Left ventricle myocardium superior (tissue), 1 donor: Measurements from ENCODE around the gene ARHGEF10L. TPM values are rescaled to one million over a fixed set of nuclear protein-coding genes. Genes with fewer than 3 reads are reported as not detected.

ENCODE experiments used
- ATAC-seq: fragments of 200-7000 bp; cut with Tn5 transposase; one replicate; pipeline ENCODE4 v1.9.1; 2020; ENCODE audit warnings: mild to moderate bottlenecking, moderate library complexity
- DNase-seq: peaks from one replicate; pipeline ENCODE4 v3.0.0-alpha.2; 2020
- intact Hi-C: fragments of 100-400 bp; cut with micrococcal nuclease; formaldehyde crosslinking; loops from one replicate; pipeline ENCODE4 v1.11.0; 2022
- total RNA-seq: library from RNA; stranded (reverse); fragmentation: NEBNext Ultra II Directional; extraction: Animal tissue kit (Norgen Biotek cat#: 25700); gene quantifications from one replicate; pipeline ENCODE4 v1.2.1, GENCODE V29; 2021
- donor health status: DM: no; HTN: yes; CAD: no; lungs with severe emphysema.

ARHGEF10L gene
- total RNA-seq, 1 donor from 2014 or later = 54.9 TPM

- ATAC-seq (no peak), DNase-seq (no peak)
- intact Hi-C loops = no loop called here
Measured at GRCh38 chr1:17581389-17582123, 42.1 kb downstream of the ARHGEF10L start.

- DNase-seq = no peak
- intact Hi-C loops = no loop called here
Measured at GRCh38 chr1:17582124-17582774, 42.8 kb downstream of the ARHGEF10L start.

GRCh38 chr1:17584539-17584938, 45.0 kb downstream of the ARHGEF10L start:
- ATAC-seq = no peak
- intact Hi-C loops = no loop called here
- DNase-seq = no peak

More at GRCh38 chr1:17582124-17582774, 42.8 kb downstream of the ARHGEF10L start:
- no peak for ATAC-seq

DNA sequence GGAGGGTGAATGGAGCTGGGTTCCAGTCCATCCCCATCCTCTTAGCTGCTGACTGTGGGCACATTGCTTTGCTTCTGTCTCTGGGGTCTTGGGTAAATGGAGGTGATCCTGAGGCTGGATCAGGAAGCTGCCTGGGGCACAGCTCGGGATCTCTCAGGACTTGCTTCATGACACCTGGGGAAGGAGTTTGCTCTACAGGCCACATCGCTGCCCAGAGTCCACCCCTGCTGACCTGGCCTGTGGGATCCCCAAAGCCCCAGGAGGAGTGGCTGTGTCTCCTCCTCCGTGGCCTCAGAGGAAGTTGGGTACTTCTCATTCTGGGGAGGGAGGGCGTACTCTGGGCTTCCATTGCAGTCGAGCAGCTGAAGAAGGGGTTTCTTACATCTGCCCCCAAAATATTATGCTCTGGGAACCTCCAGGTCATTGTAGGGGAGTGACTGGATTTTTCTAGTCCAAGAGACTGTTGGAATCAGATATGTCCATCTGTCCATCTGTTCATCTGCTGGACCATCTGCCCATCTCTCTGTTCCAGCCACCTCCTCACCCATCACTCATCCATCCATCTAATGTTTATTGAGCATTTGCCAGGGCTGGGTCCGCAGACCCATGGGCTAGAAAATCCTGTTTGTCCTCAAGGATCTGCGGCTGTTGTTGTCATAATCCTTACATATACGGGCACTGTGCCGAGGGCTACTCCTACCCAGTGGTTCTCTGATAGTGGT, 45.9 kb downstream of the ARHGEF10L start:
- DNase-seq (no peak), ATAC-seq (no peak)
- intact Hi-C loops = no loop called here

DNA sequence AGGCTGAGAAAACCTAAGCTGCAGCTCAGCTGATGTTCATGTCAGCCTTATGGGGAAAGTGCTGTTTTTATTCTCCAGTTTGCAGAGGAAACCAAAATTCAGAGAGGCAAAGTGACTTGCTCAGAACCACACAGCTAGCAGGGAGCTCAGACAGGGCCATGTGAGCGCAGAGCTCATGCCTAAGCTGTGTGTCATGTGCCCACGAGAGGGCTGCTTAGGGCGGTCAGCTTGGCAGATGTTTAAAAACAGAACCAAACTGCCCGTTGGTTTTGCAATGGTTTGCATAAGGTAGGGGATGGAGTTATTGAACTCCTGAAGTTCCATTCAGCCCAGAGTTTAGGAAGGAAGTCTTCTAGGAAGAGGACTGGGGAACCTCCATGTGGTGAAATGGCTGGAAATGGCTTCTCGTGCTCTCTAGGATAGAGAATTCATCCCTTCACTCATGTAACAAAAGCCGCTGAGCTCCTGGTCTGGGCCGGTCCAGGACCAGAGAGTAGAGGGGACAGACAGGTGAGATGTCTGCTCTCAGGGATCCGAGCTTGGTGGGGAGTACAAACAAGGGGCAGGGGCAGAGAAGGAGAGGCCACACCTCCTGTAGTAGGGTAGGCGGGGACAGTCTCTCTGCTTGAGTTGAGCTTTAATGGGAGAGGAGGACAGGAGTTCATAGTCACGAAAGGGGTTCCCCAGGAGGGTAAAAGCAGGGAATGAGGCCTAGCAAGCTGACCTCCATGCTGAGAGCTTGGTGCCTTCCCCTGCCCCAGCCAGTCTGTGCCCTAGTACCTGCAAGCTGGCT, 46.9 kb downstream of the ARHGEF10L start:
- intact Hi-C loops = no loop called here
- ATAC-seq = no peak
- DNase-seq = no peak

- intact Hi-C loops = no loop called here
- ATAC-seq = peak; percentile 10
- no peak for DNase-seq
Measured at GRCh38 chr1:17587693-17588047, 48.2 kb downstream of the ARHGEF10L start.

GRCh38 chr1:17588048-17588871, 48.8 kb downstream of the ARHGEF10L start:
- ATAC-seq (peak; percentile 91), DNase-seq (peak; percentile 87)
- intact Hi-C loops = no loop called here

DNA sequence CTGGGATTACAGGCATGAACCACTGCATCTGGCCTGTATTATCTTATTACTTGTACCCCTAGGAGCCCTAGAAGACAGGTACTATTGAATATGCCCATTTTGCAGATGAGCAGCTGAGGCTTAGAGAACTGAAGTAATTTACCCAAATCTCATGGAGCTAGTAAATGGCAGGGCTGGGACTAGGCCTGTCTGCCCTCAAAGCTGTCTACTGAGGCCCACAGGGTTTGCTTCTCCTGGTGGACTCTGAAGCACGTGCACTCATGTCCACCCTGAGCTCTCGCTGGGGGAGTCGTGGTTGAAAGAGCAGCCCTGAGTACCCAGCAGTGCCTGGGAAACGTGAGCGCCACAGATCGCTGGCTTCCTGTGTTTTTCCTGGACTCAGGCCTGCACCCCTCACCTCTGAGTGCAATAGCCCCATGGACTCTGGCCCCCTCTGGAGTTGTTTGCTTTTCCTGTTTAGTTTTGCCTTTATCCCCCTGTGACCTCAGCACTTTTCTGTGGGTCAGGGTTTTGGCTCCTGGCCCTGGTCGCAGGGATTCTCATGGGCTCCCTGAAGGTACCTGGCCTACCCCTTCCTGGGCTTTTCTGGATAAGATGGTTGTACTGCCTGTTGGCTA, 52.4 kb downstream of the ARHGEF10L start:
- no peak for DNase-seq
- intact Hi-C loops = no loop called here
- no peak for ATAC-seq

- no peak for DNase-seq
- ATAC-seq = peak; percentile 90
- intact Hi-C loops = no loop called here
Measured at GRCh38 chr1:17594026-17594425, 54.5 kb downstream of the ARHGEF10L start.

DNA sequence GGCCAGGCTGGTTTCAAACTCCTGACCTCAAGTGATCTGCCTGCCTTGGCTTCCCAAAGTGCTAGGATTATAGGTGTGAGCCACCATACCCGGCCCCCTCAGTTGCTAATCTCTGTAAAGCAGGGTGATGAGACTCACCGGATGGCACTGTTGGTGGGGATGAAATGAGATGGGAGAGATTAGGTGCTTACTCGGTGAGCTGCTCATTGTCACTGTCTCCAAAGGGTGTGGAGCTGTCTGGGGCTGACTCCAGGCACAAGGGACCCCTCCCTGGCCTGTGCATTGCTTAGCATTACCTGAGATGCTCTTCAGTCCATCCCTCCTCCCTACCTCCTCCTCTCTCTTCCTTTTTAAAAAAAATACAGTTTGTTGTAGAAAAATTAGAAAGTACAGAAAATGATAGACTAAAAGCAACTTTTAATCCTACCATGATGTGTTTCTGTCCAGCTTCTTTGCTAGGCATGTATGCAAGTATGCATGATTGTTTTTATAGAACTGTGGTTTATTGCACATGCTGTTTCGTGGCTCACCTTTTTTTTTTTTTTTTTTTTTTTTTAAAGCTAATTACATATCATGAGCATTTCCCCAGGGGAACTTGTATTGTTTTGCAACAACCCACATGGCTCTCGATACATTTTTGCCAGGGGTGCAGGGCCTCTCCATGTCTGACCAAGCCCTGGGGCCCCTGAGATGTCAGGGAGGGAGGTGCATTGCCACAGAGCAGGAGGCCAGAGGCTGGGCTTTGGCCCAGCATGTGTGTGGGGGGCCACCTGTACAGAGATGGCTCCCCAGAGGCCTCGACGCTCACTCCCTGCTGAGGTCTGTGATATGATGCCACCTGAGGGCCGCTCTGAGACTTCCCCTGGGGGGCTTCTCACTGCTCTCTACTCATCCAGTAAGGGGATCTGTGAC, 55.4 kb downstream of the ARHGEF10L start:
- no peak for ATAC-seq
- intact Hi-C loops = no loop called here
- no peak for DNase-seq

DNA sequence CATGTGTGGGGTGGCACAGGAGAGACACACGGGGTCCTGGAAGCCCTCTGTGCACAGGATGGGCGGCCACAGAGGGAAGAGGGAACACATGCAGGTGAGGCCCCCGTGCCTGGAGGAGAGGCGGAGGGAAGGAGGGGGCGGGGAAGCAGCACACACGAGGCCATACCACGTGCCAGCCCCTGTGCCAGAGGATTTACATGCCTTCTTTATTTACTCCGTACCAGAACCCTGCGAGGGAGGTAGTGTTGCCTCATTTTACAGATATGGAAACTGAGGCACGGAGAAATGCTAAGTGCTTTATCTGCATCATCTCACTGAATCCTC, 56.1 kb downstream of the ARHGEF10L start:
- intact Hi-C loops = no loop called here
- no peak for DNase-seq
- no peak for ATAC-seq

DNA sequence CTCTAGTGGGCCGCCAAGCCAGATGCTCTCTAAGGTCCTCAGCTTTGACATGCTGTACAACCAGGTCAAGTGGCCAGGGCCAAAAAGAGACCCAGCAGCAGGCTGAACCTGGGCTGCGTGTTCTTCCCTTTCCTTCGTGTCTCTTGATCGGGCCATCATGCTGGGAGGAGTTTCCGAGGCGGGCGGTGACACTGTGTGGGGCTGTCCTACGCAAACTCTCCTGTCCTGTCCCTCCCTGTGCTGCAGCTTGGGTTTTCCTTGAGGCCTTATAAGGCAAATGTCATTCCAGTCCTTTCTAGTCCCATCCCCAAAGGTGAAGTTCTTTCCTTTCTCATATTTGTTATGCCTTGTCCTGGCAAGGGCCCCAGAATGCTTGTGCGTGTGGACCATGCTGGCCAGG, 56.7 kb downstream of the ARHGEF10L start:
- DNase-seq = no peak
- no peak for ATAC-seq
- intact Hi-C loops = no loop called here

- no peak for ATAC-seq
- no peak for DNase-seq
- intact Hi-C loops = no loop called here
Measured at GRCh38 chr1:17596651-17597509, 57.4 kb downstream of the ARHGEF10L start.

- DNase-seq = no peak
Measured at GRCh38 chr1:17597651-17598050, 58.2 kb downstream of the ARHGEF10L start.

GRCh38 chr1:17598251-17598650, 58.8 kb downstream of the ARHGEF10L start:
- DNase-seq (no peak), ATAC-seq (no peak)
- intact Hi-C loops = no loop called here

More at GRCh38 chr1:17597651-17598050, 58.2 kb downstream of the ARHGEF10L start:
- no peak for ATAC-seq
- intact Hi-C loops = no loop called here

DNA sequence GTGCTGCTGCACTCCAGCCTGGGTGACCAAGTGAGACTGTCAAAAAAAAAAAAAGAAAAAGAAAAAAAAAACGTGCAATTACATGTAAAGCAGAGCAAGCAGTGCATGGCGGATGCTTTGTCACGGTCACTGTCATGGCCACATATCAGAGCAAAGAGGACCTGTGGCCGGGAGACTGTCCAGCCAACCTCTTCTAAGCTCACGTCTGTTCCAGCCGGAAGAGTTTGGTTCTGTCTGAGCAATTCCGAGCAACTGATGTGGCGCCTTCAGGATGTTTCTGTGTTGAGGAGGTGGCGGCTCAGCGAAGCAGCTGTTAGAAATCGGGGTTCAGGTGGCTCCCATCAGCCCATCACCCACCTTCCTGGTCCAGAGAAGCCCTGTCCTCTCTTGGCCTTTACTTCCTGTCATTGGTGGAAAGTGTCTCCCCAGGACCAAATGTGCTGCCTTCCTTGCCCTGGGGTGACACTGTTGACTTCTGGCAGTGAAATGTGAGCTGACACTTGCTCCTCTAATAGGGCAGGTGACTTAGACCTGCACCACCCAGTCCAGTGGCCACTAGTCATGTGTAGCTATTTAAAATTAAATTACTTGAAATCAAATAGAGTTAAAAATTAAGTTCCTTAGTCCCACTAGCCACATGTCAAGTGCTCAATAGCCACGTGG, 59.9 kb downstream of the ARHGEF10L start:
- DNase-seq = no peak
- intact Hi-C loops = no loop called here
- peak; percentile 24 for ATAC-seq
